ENCODE data around the gene EIF4G1. TPM values are rescaled to one million over a fixed set of nuclear protein-coding genes. Genes with fewer than 3 reads are reported as not detected.

The EIF4G1 gene
- total and polyA plus RNA-seq, 7 donors: 62.9 to 249 (median 168) TPM

DNA sequence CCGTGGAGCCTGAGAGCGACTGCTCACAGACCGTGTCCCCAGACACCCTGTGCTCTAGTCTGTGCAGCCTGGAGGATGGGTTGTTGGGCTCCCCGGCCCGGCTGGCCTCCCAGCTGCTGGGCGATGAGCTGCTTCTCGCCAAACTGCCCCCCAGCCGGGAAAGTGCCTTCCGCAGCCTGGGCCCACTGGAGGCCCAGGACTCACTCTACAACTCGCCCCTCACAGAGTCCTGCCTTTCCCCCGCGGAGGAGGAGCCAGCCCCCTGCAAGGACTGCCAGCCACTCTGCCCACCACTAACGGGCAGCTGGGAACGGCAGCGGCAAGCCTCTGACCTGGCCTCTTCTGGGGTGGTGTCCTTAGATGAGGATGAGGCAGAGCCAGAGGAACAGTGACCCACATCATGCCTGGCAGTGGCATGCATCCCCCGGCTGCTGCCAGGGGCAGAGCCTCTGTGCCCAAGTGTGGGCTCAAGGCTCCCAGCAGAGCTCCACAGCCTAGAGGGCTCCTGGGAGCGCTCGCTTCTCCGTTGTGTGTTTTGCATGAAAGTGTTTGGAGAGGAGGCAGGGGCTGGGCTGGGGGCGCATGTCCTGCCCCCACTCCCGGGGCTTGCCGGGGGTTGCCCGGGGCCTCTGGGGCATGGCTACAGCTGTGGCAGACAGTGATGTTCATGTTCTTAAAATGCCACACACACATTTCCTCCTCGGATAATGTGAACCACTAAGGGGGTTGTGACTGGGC lies 30.3 kb downstream of the EIF4G1 start:
- H3K4me1 ChIP-seq: peaks cover 0 to 18% (median 6%) of the 10 kb centered on the region in 4 donors
- intact Hi-C loops (cut with DNase I): loop anchor here (5.0 kb wide), 1 partner anchor 42 kb away; no protein-coding TSS in a partner anchor
- peak overlapping the region in 3 of 4 donors; percentile 1 to 48 (median 46) for H3K27ac ChIP-seq
- H3K4me3 ChIP-seq: no peak overlapping the region
- WGBS, 2 donors: 88 to 91% methylated on average over 24 of the region's 24 CpGs
- no peaks in the 10 kb centered on the region for H3K27me3 ChIP-seq
- H3K9me3 ChIP-seq: no peaks in the 10 kb centered on the region
- no peak for DNase-seq
- H3K36me3 ChIP-seq: peaks cover 25 to 44% (median 38%) of the 10 kb centered on the region in 4 donors
- no peak for TF ChIP-seq POLR2AphosphoS5 (IDR thresholded peaks at IDR 0.05)
- no peak for TF ChIP-seq POLR2A (IDR thresholded peaks at IDR 0.05)
- TF ChIP-seq EP300 (IDR thresholded peaks at IDR 0.05): no peak
- TF ChIP-seq CTCF (IDR thresholded peaks at IDR 0.05): no peak

DNA sequence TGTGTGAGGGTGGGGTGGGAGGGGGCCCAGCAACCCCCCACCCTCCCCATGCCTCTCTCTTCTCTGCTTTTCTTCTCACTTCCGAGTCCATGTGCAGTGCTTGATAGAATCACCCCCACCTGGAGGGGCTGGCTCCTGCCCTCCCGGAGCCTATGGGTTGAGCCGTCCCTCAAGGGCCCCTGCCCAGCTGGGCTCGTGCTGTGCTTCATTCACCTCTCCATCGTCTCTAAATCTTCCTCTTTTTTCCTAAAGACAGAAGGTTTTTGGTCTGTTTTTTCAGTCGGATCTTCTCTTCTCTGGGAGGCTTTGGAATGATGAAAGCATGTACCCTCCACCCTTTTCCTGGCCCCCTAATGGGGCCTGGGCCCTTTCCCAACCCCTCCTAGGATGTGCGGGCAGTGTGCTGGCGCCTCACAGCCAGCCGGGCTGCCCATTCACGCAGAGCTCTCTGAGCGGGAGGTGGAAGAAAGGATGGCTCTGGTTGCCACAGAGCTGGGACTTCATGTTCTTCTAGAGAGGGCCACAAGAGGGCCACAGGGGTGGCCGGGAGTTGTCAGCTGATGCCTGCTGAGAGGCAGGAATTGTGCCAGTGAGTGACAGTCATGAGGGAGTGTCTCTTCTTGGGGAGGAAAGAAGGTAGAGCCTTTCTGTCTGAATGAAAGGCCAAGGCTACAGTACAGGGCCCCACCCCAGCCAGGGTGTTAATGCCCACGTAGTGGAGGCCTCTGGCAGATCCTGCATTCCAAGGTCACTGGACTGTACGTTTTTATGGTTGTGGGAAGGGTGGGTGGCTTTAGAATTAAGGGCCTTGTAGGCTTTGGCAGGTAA lies 31.1 kb downstream of the EIF4G1 start:
- peak in 1 of 4 donors; percentile 16 for TF ChIP-seq POLR2AphosphoS5 (IDR thresholded peaks at IDR 0.05)
- TF ChIP-seq POLR2A (IDR thresholded peaks at IDR 0.05): no peak
- no peak for TF ChIP-seq EP300 (IDR thresholded peaks at IDR 0.05)
- peak in 3 of 4 experiments; percentile 14 to 27 (median 20) for TF ChIP-seq CTCF (IDR thresholded peaks at IDR 0.05)
- Histone ChIP-seq H3K27me3 (no peaks in the 10 kb centered on the region), H3K4me1 (peaks cover 0 to 20% (median 4%) of the 10 kb centered on the region in 4 donors), H3K9me3 (no peaks in the 10 kb centered on the region), H3K4me3 (no peak overlapping the region), H3K27ac (peak overlapping the region; percentile 1 to 48 (median 32)), H3K36me3 (peaks cover 25 to 44% (median 38%) of the 10 kb centered on the region in 4 donors)
- 33 to 58% methylated on average over 14 of the region's 14 CpGs for WGBS, 2 donors
- DNase-seq: no peak
- intact Hi-C loops (cut with DNase I): no loop called here

DNA sequence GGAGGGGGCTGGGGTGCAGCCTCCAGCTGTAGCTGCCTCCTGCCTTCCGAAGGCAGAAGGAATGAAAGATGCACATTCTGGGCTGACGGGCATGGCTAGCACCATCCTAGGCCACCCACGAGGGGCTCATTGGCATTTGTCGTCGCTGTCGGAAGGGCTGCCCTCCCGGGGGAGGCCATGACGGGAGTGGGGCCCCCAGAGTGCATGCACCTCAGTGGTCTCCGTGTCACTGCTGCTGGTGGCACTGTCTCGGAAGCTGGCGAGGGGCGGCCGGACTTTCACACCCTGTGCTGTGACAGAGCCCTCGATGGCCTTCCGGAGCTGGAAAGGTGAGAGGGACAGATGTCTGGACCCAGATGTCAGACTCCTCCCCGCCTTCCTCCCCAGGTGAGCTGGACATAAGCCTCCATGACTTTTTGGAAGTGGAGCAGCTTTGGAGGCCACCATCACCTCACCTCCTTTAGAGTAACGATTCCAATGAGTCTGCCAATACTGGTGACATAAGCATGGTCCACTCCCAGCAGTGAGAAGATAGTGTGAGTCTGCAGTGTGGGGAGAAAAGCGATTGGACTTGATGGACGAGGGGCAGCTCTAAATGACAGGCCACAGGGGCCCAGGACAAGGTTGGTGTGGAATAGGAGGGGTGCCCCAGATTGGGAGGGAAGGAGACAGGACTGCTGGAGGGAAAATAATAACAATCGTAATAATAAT lies 32.2 kb downstream of the EIF4G1 start:
- 93 to 95% methylated on average over 20 of the region's 20 CpGs for WGBS, 2 donors
- TF ChIP-seq POLR2A (IDR thresholded peaks at IDR 0.05) (no peak), CTCF (IDR thresholded peaks at IDR 0.05) (no peak), POLR2AphosphoS5 (IDR thresholded peaks at IDR 0.05) (no peak), EP300 (IDR thresholded peaks at IDR 0.05) (no peak)
- H3K9me3 ChIP-seq: no peaks in the 10 kb centered on the region
- no peaks in the 10 kb centered on the region for H3K27me3 ChIP-seq
- no peak for DNase-seq
- peaks cover 25 to 40% (median 35%) of the 10 kb centered on the region in 4 donors for H3K36me3 ChIP-seq
- H3K4me3 ChIP-seq: no peak overlapping the region
- peak overlapping the region in 1 of 4 donors; percentile 17 for H3K27ac ChIP-seq
- peaks cover 0 to 20% (median 4%) of the 10 kb centered on the region in 4 donors for H3K4me1 ChIP-seq
- intact Hi-C loops (cut with DNase I): no loop called here

GRCh38 chr3:184347321-184348056 lies 33.1 kb downstream of the EIF4G1 start:
- H3K4me3 ChIP-seq: no peak overlapping the region
- no peak overlapping the region for H3K27ac ChIP-seq
- WGBS, 2 donors: 75 to 87% methylated on average over 12 of the region's 12 CpGs
- H3K27me3 ChIP-seq: no peaks in the 10 kb centered on the region
- peaks cover 0 to 20% (median 4%) of the 10 kb centered on the region in 4 donors for H3K4me1 ChIP-seq
- no peak for DNase-seq
- intact Hi-C loops (cut with DNase I): no loop called here
- H3K9me3 ChIP-seq: no peaks in the 10 kb centered on the region
- peaks cover 17 to 31% (median 26%) of the 10 kb centered on the region in 4 donors for H3K36me3 ChIP-seq
- peak in 1 of 4 donors; percentile 6 for TF ChIP-seq POLR2AphosphoS5 (IDR thresholded peaks at IDR 0.05)
- no peak for TF ChIP-seq EP300 (IDR thresholded peaks at IDR 0.05)

Data from sigmoid colon (tissue), 7 donors.